Measurements from ENCODE around the gene BSDC1. TPM values are rescaled to one million over a fixed set of nuclear protein-coding genes. Genes with fewer than 3 reads are reported as not detected.

The BSDC1 gene
- total and polyA plus RNA-seq, 4 experiments from 2014 or later, result 29.7 to 112 (median 76.1) TPM

DNA sequence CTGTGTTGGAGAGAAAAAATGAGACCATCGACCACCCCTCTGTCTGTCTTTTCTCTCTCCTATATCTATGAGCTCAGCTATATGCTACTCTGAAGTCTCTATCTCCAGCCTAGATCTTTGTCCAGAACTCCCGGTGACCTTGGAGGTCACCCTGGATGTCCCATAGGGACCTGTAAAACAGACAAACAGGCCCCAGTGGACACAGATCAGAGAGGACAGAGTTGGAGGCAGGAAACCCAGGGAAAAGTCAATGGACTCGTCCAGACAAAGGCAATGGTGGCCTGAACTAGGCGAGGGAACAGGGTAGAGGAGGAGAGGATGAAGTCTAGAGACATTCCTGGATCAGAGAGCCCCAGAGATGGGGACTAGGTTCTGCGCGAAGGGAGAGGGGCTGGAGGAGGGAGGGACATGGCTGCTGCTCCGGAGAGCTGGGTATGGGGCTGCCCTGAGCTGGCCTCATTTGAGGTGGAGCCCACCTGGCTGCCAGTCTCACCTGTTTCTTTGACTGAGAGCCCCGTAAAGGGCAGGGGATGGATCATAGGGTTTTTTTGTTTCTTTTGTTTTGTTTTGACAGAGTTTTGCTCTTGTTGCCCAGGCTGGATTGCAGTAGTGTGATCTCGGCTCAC is 47.6 kb downstream of the BSDC1 start:
- no peak overlapping the region for H3K27ac ChIP-seq (ENCODE audit: low read depth, low read length)
- intact Hi-C loops (cut with micrococcal nuclease), result no loop called here
- H3K4me1 Mint-ChIP-seq, result peaks cover 29 to 59% (median 47%) of the 10 kb centered on the region in 4 donors
- peak overlapping the region in 4 of 7 donors; percentile 1 to 62 (median 27) for H3K27ac Mint-ChIP-seq
- no peaks in the 10 kb centered on the region for H3K36me3 ChIP-seq (ENCODE audit: insufficient read depth, low read length)
- H3K4me3 ChIP-seq (ENCODE audit: low read length in 2 of 2), result no peak overlapping the region
- H3K27me3 Mint-ChIP-seq, result no peaks in the 10 kb centered on the region
- ChIA-PET POLR2A (ENCODE audit: partially characterized antibody) (interaction anchor here (1.0 to 12.7 kb wide), 5 partner anchors 10 to 106 kb away, joined by 3 to 173 read pairs (median 8); partner anchors contain the start of genes HDAC1 and MARCKSL1), CTCF (ENCODE audit: partially characterized antibody) (interaction anchor here (0.9 to 2.8 kb wide), 6 partner anchors 9 to 131 kb away, joined by 3 to 13 read pairs (median 3); partner anchors contain the start of gene MARCKSL1)
- no peaks in the 10 kb centered on the region for H3K9me3 ChIP-seq (ENCODE audit: control insufficient read depth in 1 of 2, low read length in 2 of 2)
- H3K4me1 ChIP-seq (ENCODE audit: insufficient read depth, low read length), result peaks cover 50% of the 10 kb centered on the region
- no peaks in the 10 kb centered on the region for H3K36me3 Mint-ChIP-seq
- H3K4me3 Mint-ChIP-seq, result peak overlapping the region in 1 of 8 donors; percentile 25
- DNase-seq, result no peak
- no peaks in the 10 kb centered on the region for H3K27me3 ChIP-seq (ENCODE audit: insufficient read depth, low read length)
- H3K9me3 Mint-ChIP-seq, result peaks cover 0 to 1% (median 0%) of the 10 kb centered on the region in 8 donors

DNA sequence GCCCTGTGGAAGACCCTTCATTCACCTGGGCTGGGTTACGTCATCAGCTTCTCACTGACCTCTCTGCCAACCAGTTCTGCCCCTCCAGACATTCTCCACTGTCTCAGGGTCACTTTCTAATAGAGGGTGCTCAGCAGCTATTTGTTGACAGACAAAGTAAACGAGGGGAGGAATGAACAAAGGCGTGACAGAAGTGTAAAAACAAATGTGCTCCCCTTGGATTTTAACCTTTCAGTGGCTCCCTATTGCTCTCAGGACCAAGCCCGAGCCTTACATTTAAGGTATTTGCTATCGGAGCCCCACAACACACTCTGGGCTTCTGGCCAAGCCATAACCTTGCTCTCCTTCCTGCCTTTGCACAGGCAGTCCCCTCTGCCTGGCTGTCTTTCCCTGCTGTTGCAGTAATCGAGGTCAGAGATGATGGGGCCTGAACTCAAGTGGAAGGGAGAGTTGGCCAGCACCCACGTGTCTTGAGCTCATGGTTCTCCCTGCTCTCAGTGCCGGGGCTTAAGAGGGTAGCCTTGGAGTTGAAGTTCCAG is 48.9 kb downstream of the BSDC1 start:
- Histone ChIP-seq H3K27me3 (ENCODE audit: insufficient read depth, low read length) (no peaks in the 10 kb centered on the region), H3K27ac (ENCODE audit: low read depth, low read length) (no peak overlapping the region), H3K36me3 (ENCODE audit: insufficient read depth, low read length) (no peaks in the 10 kb centered on the region), H3K4me1 (ENCODE audit: insufficient read depth, low read length) (peaks cover 44% of the 10 kb centered on the region), H3K9me3 (ENCODE audit: control insufficient read depth in 1 of 2, low read length in 2 of 2) (no peaks in the 10 kb centered on the region), H3K4me3 (ENCODE audit: low read length in 2 of 2) (no peak overlapping the region)
- Mint-ChIP-seq H3K4me1 (peaks cover 25 to 52% (median 40%) of the 10 kb centered on the region in 4 donors), H3K4me3 (peak overlapping the region in 6 of 8 donors; percentile 8 to 72 (median 42)), H3K36me3 (no peaks in the 10 kb centered on the region), H3K9me3 (peaks cover 0 to 1% (median 0%) of the 10 kb centered on the region in 8 donors), H3K27ac (peak overlapping the region in 6 of 7 donors; percentile 26 to 75 (median 58)), H3K27me3 (no peaks in the 10 kb centered on the region)
- CTCF ChIA-PET (ENCODE audit: partially characterized antibody), result interaction anchor here (0.8 to 2.5 kb wide), 8 partner anchors 8 to 131 kb away, joined by 3 to 11 read pairs (median 3); partner anchors contain the start of gene MARCKSL1
- DNase-seq, result peak; percentile 43 to 58 (median 51)
- intact Hi-C loops (cut with micrococcal nuclease), result no loop called here
- POLR2A ChIA-PET (ENCODE audit: partially characterized antibody), result interaction anchor here (0.6 to 12.7 kb wide), 12 partner anchors 9 to 105 kb away, joined by 3 to 173 read pairs (median 5); partner anchors contain the start of genes HDAC1 and MARCKSL1

DNA sequence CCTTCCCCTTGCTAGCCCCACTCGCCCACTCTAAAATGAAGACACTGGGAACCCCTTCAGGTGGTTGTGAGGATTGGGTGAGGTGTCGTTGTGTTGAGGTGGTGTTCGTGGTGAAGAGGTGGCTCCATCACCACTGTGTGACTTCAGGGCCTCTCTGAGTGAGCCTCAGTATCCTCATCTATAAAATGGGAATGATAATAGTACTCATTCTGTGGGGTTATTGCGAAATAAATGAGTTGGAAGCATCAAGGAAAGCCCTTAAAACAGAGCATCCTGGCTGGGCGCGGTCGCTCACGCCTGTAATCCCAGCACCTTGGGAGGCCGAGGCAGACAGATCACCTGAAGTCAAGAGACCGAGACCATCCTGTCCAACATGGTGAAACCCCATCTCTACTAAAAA is 51.5 kb downstream of the BSDC1 start:
- Histone ChIP-seq H3K27ac (ENCODE audit: low read depth, low read length) (no peak overlapping the region), H3K4me3 (ENCODE audit: low read length in 2 of 2) (no peak overlapping the region), H3K36me3 (ENCODE audit: insufficient read depth, low read length) (no peaks in the 10 kb centered on the region), H3K27me3 (ENCODE audit: insufficient read depth, low read length) (no peaks in the 10 kb centered on the region), H3K9me3 (ENCODE audit: control insufficient read depth in 1 of 2, low read length in 2 of 2) (no peaks in the 10 kb centered on the region), H3K4me1 (ENCODE audit: insufficient read depth, low read length) (peaks cover 27% of the 10 kb centered on the region)
- Mint-ChIP-seq H3K4me3 (no peak overlapping the region), H3K9me3 (peaks cover 0 to 1% (median 0%) of the 10 kb centered on the region in 8 donors), H3K27me3 (no peaks in the 10 kb centered on the region), H3K27ac (peak overlapping the region in 1 of 7 donors; percentile 46), H3K4me1 (peaks cover 17 to 38% (median 28%) of the 10 kb centered on the region in 4 donors), H3K36me3 (no peaks in the 10 kb centered on the region)
- ChIA-PET POLR2A (ENCODE audit: partially characterized antibody) (no interaction called here), CTCF (ENCODE audit: partially characterized antibody) (no interaction called here)
- no peak for DNase-seq
- intact Hi-C loops (cut with micrococcal nuclease), result no loop called here

DNA sequence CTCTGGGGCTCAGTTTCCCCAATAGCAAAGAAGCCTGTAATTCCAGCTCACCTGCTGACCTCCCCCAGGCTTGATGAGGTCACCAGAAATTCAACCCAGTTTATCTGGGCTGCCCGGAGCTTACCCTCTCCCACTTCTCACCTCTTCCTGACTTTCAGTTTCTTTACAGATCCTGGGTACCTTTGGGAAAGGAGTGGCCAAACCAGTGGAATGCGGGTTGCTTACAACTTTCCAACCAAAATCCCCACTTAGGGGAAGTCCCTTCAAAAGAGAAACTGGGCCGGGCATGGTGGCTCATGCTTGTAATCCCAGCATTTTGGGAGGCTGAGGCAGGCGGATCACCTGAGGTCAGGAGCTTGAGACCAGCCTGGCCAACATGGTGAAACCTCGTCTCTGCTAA is 52.3 kb downstream of the BSDC1 start:
- no peaks in the 10 kb centered on the region for H3K36me3 ChIP-seq (ENCODE audit: insufficient read depth, low read length)
- CTCF ChIA-PET (ENCODE audit: partially characterized antibody), result no interaction called here
- intact Hi-C loops (cut with micrococcal nuclease), result no loop called here
- peaks cover 34% of the 10 kb centered on the region for H3K4me1 ChIP-seq (ENCODE audit: insufficient read depth, low read length)
- no peaks in the 10 kb centered on the region for H3K9me3 ChIP-seq (ENCODE audit: control insufficient read depth in 1 of 2, low read length in 2 of 2)
- POLR2A ChIA-PET (ENCODE audit: partially characterized antibody), result interaction anchor here (0.7 to 1.3 kb wide), 3 partner anchors 9 to 91 kb away, joined by 3 read pairs; partner anchors contain the start of gene LCK
- no peaks in the 10 kb centered on the region for H3K27me3 ChIP-seq (ENCODE audit: insufficient read depth, low read length)
- Mint-ChIP-seq H3K9me3 (peaks cover 0 to 1% (median 0%) of the 10 kb centered on the region in 8 donors), H3K27ac (no peak overlapping the region), H3K4me1 (peaks cover 22 to 46% (median 33%) of the 10 kb centered on the region in 4 donors), H3K36me3 (no peaks in the 10 kb centered on the region), H3K4me3 (no peak overlapping the region), H3K27me3 (no peaks in the 10 kb centered on the region)
- no peak overlapping the region for H3K27ac ChIP-seq (ENCODE audit: low read depth, low read length)
- no peak overlapping the region for H3K4me3 ChIP-seq (ENCODE audit: low read length in 2 of 2)
- no peak for DNase-seq

DNA sequence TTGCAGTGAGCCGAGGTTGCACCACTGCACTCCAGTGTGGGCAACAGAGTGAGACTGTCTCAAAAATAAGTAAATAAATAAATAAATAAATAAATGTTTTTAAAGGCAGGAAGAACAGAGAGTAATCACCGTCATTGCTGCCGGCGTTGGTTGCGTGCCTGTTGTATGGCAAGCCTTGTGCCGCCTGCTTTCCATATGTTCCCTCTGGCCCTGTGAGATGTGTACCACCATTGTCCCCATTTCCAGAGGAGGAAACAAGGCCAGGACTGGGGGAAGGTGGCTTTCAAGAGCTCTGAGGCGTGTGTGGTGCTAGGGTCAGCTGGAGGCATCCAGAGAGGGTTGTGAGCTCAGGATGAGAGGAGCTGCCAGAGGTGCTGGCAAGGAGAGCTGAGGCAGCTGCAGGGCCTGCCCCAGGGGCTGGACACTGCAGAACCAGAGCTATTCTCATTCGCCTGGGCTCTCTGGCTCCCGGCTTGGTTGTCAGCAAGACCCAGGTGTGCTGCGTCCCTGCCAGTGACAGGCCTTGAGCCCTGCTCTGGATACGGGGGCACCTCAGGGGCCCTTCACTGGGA is 53.0 kb downstream of the BSDC1 start:
- Histone ChIP-seq H3K9me3 (ENCODE audit: control insufficient read depth in 1 of 2, low read length in 2 of 2) (no peaks in the 10 kb centered on the region), H3K27ac (ENCODE audit: low read depth, low read length) (no peak overlapping the region), H3K36me3 (ENCODE audit: insufficient read depth, low read length) (no peaks in the 10 kb centered on the region), H3K4me1 (ENCODE audit: insufficient read depth, low read length) (peaks cover 36% of the 10 kb centered on the region), H3K4me3 (ENCODE audit: low read length in 2 of 2) (no peak overlapping the region), H3K27me3 (ENCODE audit: insufficient read depth, low read length) (no peaks in the 10 kb centered on the region)
- Mint-ChIP-seq H3K4me1 (peaks cover 24 to 46% (median 32%) of the 10 kb centered on the region in 4 donors), H3K27ac (no peak overlapping the region), H3K27me3 (no peaks in the 10 kb centered on the region), H3K4me3 (no peak overlapping the region), H3K9me3 (peaks cover 0 to 1% (median 0%) of the 10 kb centered on the region in 8 donors), H3K36me3 (no peaks in the 10 kb centered on the region)
- CTCF ChIA-PET (ENCODE audit: partially characterized antibody), result no interaction called here
- no peak for DNase-seq
- intact Hi-C loops (cut with micrococcal nuclease), result no loop called here
- POLR2A ChIA-PET (ENCODE audit: partially characterized antibody), result interaction anchor here (0.7 to 8.5 kb wide), 5 partner anchors 9 to 120 kb away, joined by 3 to 173 read pairs (median 3); partner anchors contain the start of gene LCK

DNA sequence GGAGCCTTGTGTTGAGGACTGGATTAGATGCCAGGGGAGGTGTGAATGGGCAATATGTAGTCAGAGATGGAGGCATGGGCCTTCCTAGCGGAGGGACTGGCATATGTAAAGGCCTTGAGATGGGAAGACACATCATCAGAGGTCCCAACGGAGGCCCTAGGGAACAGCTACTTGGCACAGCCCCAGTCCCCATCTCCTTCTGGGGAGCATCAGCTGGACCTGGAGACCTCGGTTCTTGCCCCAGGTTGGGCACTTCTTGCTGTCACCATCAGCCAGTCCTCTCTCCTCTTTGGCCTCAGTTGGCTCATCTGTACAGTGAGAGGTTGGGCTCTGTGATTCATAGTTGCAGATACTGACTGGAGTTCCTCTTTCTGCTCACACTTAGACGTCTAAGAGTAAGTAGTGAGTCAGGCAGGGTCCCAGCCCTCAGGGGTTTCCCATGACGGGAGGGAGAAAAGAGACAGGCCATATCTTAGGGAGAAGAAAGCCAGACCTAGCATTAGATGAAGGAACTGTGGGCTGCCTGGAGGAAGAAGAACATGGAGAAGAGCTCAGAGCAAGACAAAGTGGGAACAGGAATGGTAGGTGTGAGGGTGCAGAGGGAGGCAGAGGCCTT is 54.8 kb downstream of the BSDC1 start:
- no peak overlapping the region for H3K4me3 ChIP-seq (ENCODE audit: low read length in 2 of 2)
- H3K4me1 ChIP-seq (ENCODE audit: insufficient read depth, low read length), result peaks cover 29% of the 10 kb centered on the region
- ChIA-PET POLR2A (ENCODE audit: partially characterized antibody) (interaction anchor here (0.5 to 8.5 kb wide), 3 partner anchors 11 to 50 kb away, joined by 3 to 173 read pairs (median 91); partner anchors contain the start of gene HDAC1), CTCF (ENCODE audit: partially characterized antibody) (interaction anchor here (1.1 kb wide), 1 partner anchor 12 kb away, joined by 4 read pairs; no protein-coding TSS in a partner anchor)
- H3K27me3 Mint-ChIP-seq, result no peaks in the 10 kb centered on the region
- no peak for DNase-seq
- no peak overlapping the region for H3K4me3 Mint-ChIP-seq
- peaks cover 0 to 4% of the 10 kb centered on the region in 2 donors for H3K36me3 Mint-ChIP-seq
- no peaks in the 10 kb centered on the region for H3K27me3 ChIP-seq (ENCODE audit: insufficient read depth, low read length)
- H3K27ac ChIP-seq (ENCODE audit: low read depth, low read length), result no peak overlapping the region
- H3K9me3 ChIP-seq (ENCODE audit: control insufficient read depth in 1 of 2, low read length in 2 of 2), result no peaks in the 10 kb centered on the region
- peaks cover 0 to 3% (median 0%) of the 10 kb centered on the region in 8 donors for H3K9me3 Mint-ChIP-seq
- H3K4me1 Mint-ChIP-seq, result peaks cover 16 to 37% (median 24%) of the 10 kb centered on the region in 4 donors
- no peaks in the 10 kb centered on the region for H3K36me3 ChIP-seq (ENCODE audit: insufficient read depth, low read length)
- H3K27ac Mint-ChIP-seq, result peak overlapping the region in 2 of 7 donors; percentile 30 to 52
- intact Hi-C loops (cut with micrococcal nuclease), result no loop called here
